Esophagus muscularis mucosa (tissue), 4 donors: ENCODE measurements around the gene MRTFB. TPM values are rescaled to one million over a fixed set of nuclear protein-coding genes. Genes with fewer than 3 reads are reported as not detected.

Source experiments
- DNase-seq: peaks from one replicate; pipeline ENCODE4 v3.0.0-alpha.2; 2017; ENCODE audit errors: extremely low spot score
- H3K27ac ChIP-seq, 4 donors: fragments of 200-600 bp; sonication (generic); replicated peaks in 1 of 4; 1 replicate in 3 of 4; 2 replicates in 1 of 4; pipeline ENCODE4 v1.5.1; 2016 to 2019; ENCODE audit warnings: mild to moderate bottlenecking in 1 of 4
- H3K27me3 ChIP-seq, 4 donors: fragments of 200-600 bp; sonication (generic); one replicate each; pipeline versions ENCODE4 v1.5.1 to v1.6.0; 2016 to 2019
- H3K36me3 ChIP-seq, 4 donors: fragments of 200-600 bp; sonication (generic); one replicate each; pipeline ENCODE4 v1.5.1; 2016 to 2019
- H3K4me1 ChIP-seq, 4 donors: fragments of 200-600 bp; sonication (generic); one replicate each; pipeline ENCODE4 v1.5.1; 2016 to 2019
- H3K4me3 ChIP-seq, 4 donors: fragments of 200-600 bp; sonication (generic); 1 replicate in 2 of 4; 2 replicates in 2 of 4; pipeline ENCODE4 v1.5.1; 2016 to 2019; ENCODE audit warnings: mild to moderate bottlenecking in 4 of 4, moderate library complexity in 1 of 4
- H3K9me3 ChIP-seq, 4 donors: fragments of 200-600 bp; sonication (generic); 1 replicate in 3 of 4; 2 replicates in 1 of 4; pipeline ENCODE4 v1.5.1; 2016 to 2019
- CTCF ChIP-seq, 3 experiments: fragments of 200-600 bp in 2 of 3; fragments of 450-650 bp in 1 of 3; sonication (generic) in 2 of 3; IDR thresholded peaks; one replicate each; pipeline ENCODE4 v1.5.1; 2017 to 2019; ENCODE audit warnings: antibody characterized with exemption in 3 of 3, mild to moderate bottlenecking in 2 of 3, moderate library complexity in 1 of 3
- EP300 ChIP-seq: sonication (generic); formaldehyde crosslinking; IDR thresholded peaks from one replicate; pipeline ENCODE4 v1.6.1; 2017; ENCODE audit warnings: antibody characterized with exemption
- POLR2A ChIP-seq: fragments of 450-650 bp; IDR thresholded peaks from one replicate; pipeline ENCODE4 v1.6.1; 2017; ENCODE audit warnings: antibody characterized with exemption, moderate library complexity, mild to moderate bottlenecking, low read depth
- POLR2AphosphoS5 ChIP-seq, 2 donors: sonication (generic); formaldehyde crosslinking; IDR thresholded peaks; one replicate each; pipeline ENCODE4 v1.6.1; 2017; ENCODE audit warnings: antibody characterized with exemption in 2 of 2
- WGBS: methylation state at CpG from one replicate; pipeline ENCODE4 v1.1.5; 2018; 5-methylcytosine and 5-hydroxymethylcytosine counted together
- intact Hi-C: fragments of 100-400 bp; cut with DNase I; formaldehyde crosslinking; loops from one replicate; pipeline ENCODE4 v1.15.1; 2023
- total RNA-seq, 4 donors: library from RNA; depleted of rRNA; stranded (reverse); fragments of >200 nt; gene quantifications; one replicate each; pipeline versions ENCODE4 v1.1.0 to v1.2.1, GENCODE V29; 2016

MRTFB gene
- total RNA-seq, 4 donors from 2014 or later, result 36.3 to 63.6 (median 48.2) TPM

GRCh38 chr16:14051103-14051729, 19.9 kb upstream of the MRTFB start:
- intact Hi-C loops, result no loop called here
- no peaks in the 10 kb centered on the region for H3K4me1 ChIP-seq
- H3K27ac ChIP-seq, result no peak overlapping the region
- TF ChIP-seq POLR2A (no peak), POLR2AphosphoS5 (IDR thresholded peaks at IDR 0.05) (no peak)
- H3K36me3 ChIP-seq, result no peaks in the 10 kb centered on the region
- no peak overlapping the region for H3K4me3 ChIP-seq
- 90% methylated on average over 5 of the region's 5 CpGs for WGBS
- no peaks in the 10 kb centered on the region for H3K27me3 ChIP-seq
- no peak for DNase-seq
- H3K9me3 ChIP-seq, result peaks cover 0 to 2% (median under 1%) of the 10 kb centered on the region in 4 donors

GRCh38 chr16:14056970-14057369, 14.1 kb upstream of the MRTFB start:
- Histone ChIP-seq H3K4me3 (no peak overlapping the region), H3K4me1 (no peaks in the 10 kb centered on the region), H3K27me3 (no peaks in the 10 kb centered on the region), H3K9me3 (peaks cover 0 to 7% (median 2%) of the 10 kb centered on the region in 4 donors), H3K36me3 (no peaks in the 10 kb centered on the region), H3K27ac (peak overlapping the region in 3 of 4 donors; percentile 56 to 63 (median 63))
- intact Hi-C loops, result no loop called here
- TF ChIP-seq POLR2AphosphoS5 (IDR thresholded peaks at IDR 0.05), result peak in 1 of 2 donors; percentile 38
- TF ChIP-seq POLR2A, result no peak
- TF ChIP-seq CTCF (IDR thresholded peaks at IDR 0.05), result no peak
- TF ChIP-seq EP300, result peak; percentile 25
- WGBS, result 74% methylated on average over 5 of the region's 5 CpGs
- DNase-seq, result no peak

GRCh38 chr16:14057878-14058382, 13.2 kb upstream of the MRTFB start:
- H3K27me3 ChIP-seq, result no peaks in the 10 kb centered on the region
- intact Hi-C loops, result no loop called here
- no peaks in the 10 kb centered on the region for H3K4me1 ChIP-seq
- H3K36me3 ChIP-seq, result no peaks in the 10 kb centered on the region
- H3K27ac ChIP-seq, result peak overlapping the region; percentile 33 to 63 (median 60)
- peaks cover 0 to 7% (median 2%) of the 10 kb centered on the region in 4 donors for H3K9me3 ChIP-seq
- WGBS, result 76% methylated on average over 10 of the region's 10 CpGs
- DNase-seq, result no peak
- H3K4me3 ChIP-seq, result no peak overlapping the region
- TF ChIP-seq EP300 (peak; percentile 24), POLR2A (no peak), CTCF (IDR thresholded peaks at IDR 0.05) (no peak), POLR2AphosphoS5 (IDR thresholded peaks at IDR 0.05) (peak; percentile 27 to 48)

- intact Hi-C loops, result no loop called here
- no peaks in the 10 kb centered on the region for H3K36me3 ChIP-seq
- no peaks in the 10 kb centered on the region for H3K4me1 ChIP-seq
- no peak overlapping the region for H3K27ac ChIP-seq
- WGBS, result 85% methylated on average over 1 of the region's 1 CpG
- DNase-seq, result peak; percentile 4
- peaks cover 0 to 1% (median 0%) of the 10 kb centered on the region in 4 donors for H3K9me3 ChIP-seq
- TF ChIP-seq CTCF (IDR thresholded peaks at IDR 0.05) (no peak), EP300 (no peak), POLR2AphosphoS5 (IDR thresholded peaks at IDR 0.05) (no peak), POLR2A (no peak)
- no peaks in the 10 kb centered on the region for H3K27me3 ChIP-seq
- H3K4me3 ChIP-seq, result no peak overlapping the region
These were observed 9.3 kb upstream of the MRTFB start for GRCh38 chr16:14061732-14062259.

GRCh38 chr16:14062261-14062660, 8.9 kb upstream of the MRTFB start:
- H3K4me1 ChIP-seq, result no peaks in the 10 kb centered on the region
- H3K27me3 ChIP-seq, result no peaks in the 10 kb centered on the region
- H3K36me3 ChIP-seq, result no peaks in the 10 kb centered on the region
- peak; percentile 29 for DNase-seq
- TF ChIP-seq CTCF (IDR thresholded peaks at IDR 0.05), result no peak
- TF ChIP-seq POLR2A, result no peak
- TF ChIP-seq POLR2AphosphoS5 (IDR thresholded peaks at IDR 0.05), result no peak
- TF ChIP-seq EP300, result no peak
- H3K27ac ChIP-seq, result no peak overlapping the region
- H3K4me3 ChIP-seq, result no peak overlapping the region
- no peaks in the 10 kb centered on the region for H3K9me3 ChIP-seq
- intact Hi-C loops, result no loop called here
- WGBS, result 91% methylated on average over 7 of the region's 7 CpGs
